Stimulated activated CD8-positive, alpha-beta memory T cell treated with anti-CD3 and anti-CD28 coated beads, Interleukin-7, amount 100 ng/mL, for 24 hours (primary cell): Measurements from ENCODE around the gene DVL1.
A peak's percentile ranks its signal among the peaks of the same experiment; 100 is the strongest.
"Not testable (repeated sequence)": the region's sequence is repeated elsewhere in the genome, so short reads cannot be mapped to it uniquely, and the experiment has no call there.

ENCODE experiments used
- DNase-seq: peaks from one replicate; pipeline ENCODE4 v3.0.0-alpha.2; 2020; ENCODE audit warnings: low read depth

DVL1 gene

DNA sequence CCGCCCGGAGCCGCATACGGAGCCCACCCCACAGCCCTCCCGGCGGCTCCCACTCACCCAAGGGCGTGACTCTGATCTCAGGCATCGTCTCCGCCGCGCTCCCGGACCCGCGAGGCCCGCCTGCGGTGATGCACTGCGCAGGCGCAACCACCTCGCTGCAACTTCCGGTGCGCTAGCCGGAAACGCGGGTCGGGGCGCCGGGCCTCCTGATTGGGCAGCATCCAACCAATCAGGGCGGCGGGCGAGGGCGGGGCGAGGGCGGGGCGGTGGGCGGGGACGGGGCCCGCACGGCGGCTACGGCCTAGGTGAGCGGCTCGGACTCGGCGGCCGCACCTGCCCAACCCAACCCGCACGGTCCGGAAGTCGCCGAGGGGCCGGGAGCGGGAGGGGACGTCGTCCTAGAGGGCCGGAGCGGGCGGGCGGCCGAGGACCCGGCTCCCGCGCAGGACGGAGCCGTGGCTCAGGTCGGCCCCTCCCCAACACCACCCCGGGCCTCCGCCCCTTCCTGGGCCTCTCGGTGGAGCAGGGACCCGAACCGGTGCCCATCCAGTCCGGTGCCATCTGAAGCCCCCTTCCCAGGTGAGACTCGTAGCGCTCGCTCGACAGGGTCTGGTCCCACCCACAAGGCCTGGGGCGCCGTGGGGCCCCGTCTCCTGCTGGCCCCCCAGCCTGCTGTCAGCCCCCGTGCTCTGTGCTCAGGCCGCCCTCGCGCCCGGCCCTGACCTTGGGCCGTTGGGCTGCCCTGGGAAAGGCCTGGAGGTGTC, 24.5 kb downstream of the DVL1 start, which contains the start of the genes CPTP and INTS11:
Gene CPTP (plus strand): TSS at position 279 of the 764 bp plus-strand sequence. CDS start 2,109 bp downstream, outside the sequence.
Gene INTS11 (minus strand): TSS at position 137 of the 764 bp plus-strand sequence. CDS start 52 bp downstream, at position 85.
- DNase-seq, result peak; percentile 88

GRCh38 chr1:1324084-1324523, 25.1 kb downstream of the DVL1 start:
- no peak for DNase-seq

- no peak for DNase-seq
These were observed 26.3 kb downstream of the DVL1 start for GRCh38 chr1:1322952-1323351.

GRCh38 chr1:1322418-1322817, 26.8 kb downstream of the DVL1 start:
- DNase-seq, result no peak

DNA sequence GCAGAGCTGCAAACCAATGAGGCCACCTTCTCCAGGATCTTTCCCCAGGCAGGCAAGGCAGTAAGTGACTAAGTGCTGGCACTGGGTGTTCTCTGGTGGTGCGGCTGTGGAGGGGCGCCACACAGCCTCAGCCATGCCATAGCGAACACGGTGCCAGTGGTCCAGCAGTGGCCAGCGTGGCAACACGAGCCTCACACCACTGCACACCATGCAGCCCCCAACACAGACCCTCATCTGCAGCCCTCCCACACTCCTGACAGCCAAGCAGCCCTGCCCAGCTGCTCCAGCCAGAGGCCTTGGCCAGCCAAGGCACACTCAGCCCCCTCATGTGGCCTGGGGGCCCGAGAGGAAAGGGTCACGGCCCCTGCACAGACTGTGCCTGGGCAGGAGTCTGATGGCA, 27.7 kb downstream of the DVL1 start:
- no peak for DNase-seq

- no peak for DNase-seq
These were observed 28.4 kb downstream of the DVL1 start for GRCh38 chr1:1320666-1321448.

DNA sequence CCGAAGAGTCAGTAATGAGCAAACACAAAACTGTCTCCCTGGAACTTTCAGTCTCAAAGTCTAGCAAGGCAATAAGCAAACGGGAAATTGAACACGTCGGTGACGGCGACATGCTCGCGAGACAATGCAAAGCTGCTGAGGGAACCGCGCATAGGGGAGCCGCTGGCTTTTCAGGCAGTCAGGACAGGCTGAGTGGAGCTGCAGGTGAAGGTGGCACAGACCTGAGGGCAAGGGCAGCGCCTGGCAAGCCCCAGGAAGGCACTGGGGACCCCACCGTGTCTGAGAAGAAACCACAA, 29.6 kb downstream of the DVL1 start:
- DNase-seq, result no peak

DNA sequence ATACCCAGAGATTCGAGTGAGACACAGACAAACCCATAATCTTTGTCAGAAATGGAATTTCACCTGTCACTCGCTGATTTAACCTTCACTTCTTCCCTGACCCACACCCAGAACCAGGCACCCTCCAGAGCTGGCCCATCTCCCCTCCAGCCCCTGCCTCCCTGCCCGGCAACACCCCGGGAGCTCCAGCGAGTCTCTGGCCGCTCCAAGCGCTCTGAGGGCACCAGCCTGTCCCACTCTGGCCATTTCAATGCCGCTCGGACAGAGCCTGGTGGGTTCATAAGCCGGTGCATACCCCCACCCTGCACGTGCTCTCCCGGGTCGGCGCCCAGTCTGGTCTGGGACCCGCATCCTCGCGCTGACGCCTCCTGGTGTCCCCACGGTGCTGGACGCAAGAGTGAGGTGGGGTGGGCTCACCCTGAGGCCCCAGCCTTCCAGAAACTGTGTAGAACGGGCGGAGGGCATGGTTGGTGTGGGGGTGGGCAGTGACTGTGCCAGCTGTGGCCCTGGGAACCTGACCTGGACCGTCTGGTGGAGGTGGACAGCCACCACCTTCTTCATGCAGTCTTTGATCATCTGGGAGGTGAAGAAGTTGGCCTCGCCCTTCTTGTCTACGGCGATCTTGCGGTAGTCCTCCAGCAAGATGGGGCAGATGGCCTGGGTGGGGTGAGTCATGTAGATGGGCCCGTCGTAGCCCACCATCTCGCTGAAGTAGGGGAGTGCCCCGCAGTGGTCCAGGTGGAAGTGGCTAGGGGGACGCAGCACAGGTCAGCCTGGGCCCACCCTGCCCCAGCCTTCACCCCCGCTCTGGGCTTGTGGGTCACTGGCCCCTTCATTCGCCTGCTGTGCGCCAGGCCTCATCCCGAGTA, 30.2 kb downstream of the DVL1 start:
- no peak for DNase-seq

- no peak for DNase-seq
These were observed 31.0 kb downstream of the DVL1 start for GRCh38 chr1:1318131-1318652.

DNA sequence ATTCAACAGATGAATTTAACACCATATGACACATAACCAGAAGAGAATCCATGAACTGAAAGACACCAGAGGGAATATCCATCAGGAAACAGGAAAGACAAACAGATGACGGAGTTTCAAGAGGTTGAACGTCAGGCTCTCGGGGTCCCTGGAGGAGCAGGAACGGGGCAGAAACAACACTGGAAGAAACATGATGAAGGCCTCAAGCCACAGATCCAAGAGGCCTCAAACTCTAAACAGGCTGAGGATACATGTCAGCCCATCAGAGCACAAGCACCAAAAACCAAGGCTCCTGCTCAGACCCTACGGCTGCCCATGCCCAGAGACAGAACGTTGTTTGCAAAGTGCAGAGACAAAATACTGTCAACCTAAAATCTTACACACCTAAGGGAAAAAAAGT, 31.8 kb downstream of the DVL1 start:
- no peak for DNase-seq

GRCh38 chr1:1316199-1316598, 33.0 kb downstream of the DVL1 start:
- DNase-seq, result not testable (repeated sequence)

DNA sequence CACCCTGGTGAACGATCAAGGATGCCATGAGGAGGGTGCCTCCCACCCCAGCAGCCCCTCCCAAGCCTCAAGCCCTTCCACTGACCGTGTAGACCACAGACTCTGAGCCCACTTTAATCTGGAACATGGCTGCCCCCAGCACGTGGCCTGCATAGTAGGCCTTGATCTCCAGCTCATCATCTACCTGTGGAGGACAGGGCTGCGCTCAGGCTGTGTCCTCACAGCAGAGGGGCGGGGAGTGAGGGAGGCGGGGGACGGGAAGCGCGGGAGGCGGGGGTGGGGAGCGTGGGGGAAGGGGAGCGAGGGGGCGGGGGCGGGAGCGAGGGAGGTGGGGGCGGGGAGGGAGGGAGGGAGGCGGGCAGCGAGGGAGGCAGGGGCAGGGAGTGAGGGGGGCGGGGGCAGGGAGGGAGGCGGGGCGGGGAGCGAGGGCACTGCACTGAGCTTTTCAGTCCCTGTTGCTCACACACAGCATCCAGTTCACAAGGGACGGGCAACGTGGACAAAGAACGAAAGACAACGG, 33.7 kb downstream of the DVL1 start:
- DNase-seq, result no peak

DNA sequence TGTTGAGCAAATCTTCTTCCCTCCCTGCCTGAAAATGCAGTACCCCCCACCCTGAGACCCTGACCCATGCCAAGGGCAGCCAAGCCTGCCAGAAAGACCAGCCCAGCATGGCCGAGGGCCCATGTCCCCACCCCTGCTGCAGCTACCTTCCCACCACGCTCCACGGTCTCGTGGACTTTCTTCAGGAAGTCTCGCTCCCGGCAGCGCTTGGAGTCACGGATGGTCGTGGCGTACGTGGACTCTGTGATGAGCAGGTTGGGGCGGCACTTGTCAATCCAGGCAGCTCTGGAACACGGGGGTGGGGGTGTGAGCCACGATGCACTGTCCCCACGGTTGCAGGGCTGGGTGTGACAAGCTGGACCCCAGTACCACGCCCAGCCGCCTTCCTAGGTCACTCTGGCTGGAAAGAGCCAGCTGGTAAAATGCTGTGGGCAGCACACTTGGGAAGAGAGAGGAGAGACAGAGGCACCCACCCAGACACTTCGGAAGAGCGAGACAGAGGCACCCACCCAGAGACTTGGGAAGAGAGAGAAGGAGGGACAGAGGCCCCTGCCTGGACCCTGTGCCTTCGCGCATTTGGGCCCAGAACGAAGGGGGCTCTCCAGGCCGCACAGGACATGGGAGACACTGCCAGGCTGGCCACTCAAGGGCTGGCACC, 34.4 kb downstream of the DVL1 start:
- no peak for DNase-seq

GRCh38 chr1:1314237-1314586, 35.0 kb downstream of the DVL1 start:
- no peak for DNase-seq

DNA sequence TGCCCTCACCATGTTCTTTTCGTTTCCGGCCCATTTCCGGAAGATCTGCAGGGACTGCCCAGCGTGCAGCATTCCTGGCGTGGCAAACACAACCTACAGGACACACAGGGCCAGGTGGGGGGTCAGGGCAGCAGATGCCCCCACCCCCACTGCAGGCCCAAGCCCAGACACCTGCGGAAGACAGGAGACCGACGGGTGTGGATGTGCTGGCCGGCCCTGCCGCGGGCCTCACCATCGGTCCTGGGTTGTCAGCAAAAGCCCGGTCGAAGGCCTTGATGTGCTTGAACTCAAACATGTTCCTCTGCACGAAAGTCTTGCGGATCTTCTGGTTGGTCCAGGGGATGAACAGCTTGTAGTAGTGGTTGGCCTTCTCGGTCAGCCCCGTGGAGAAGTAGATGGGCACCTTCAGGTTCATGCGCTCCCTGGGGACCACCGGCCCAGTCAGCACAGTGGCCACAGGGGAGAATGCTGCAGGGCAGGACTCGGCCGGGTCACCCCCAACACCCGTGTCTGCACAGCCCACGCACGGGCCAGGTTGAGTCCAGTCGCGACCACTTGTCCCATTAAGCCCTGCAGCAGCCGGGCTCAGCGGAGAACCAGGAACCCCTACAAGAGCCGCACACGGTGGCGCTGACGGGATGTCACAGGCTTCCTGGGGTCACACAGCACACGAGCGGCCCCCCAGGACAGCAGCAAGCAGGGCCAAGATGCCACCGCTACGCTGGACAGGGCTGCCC, 35.5 kb downstream of the DVL1 start:
- DNase-seq, result no peak

- no peak for DNase-seq
These were observed 36.5 kb downstream of the DVL1 start for GRCh38 chr1:1312450-1313314.

- no peak for DNase-seq
These were observed 37.8 kb downstream of the DVL1 start for GRCh38 chr1:1311107-1312104.

DNA sequence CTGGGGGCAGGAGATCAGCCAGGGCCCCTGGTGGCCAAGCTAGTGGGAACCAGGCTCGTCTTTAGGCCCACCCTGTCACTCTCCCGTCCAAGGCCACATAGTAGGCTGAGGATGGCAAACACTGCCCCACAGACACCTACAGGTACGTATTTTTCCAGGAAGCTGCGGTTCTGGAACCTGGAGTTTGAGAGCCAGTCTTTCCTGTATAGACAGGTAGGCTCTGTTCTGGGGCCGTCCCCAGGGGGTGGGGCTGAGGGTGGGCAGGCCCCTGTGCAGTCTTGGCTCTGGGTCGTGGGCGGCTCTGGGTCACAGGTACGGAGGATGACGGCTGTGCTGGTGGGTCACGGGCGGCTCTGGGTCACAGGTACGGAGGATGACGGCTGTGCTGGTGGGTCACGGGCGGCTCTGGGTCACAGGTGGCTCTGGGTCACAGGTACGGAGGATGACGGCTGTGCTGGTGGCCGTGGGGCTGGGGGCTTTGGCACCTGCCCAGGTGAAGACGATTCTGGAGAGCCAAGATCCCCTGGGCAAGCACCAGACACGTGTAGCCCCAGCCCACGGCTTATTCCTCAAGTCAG, 38.7 kb downstream of the DVL1 start:
- DNase-seq, result no peak
